Adrenal gland (tissue), 12 donors: ENCODE results near the gene TRAPPC6A. TPM values are rescaled to one million over a fixed set of nuclear protein-coding genes. Genes with fewer than 3 reads are reported as not detected.
A peak's percentile ranks its signal among the peaks of the same experiment; 100 is the strongest.

Experiments
- DNase-seq, 7 donors: peaks; one replicate each; pipeline ENCODE4 v3.0.0-alpha.2; 2019 to 2020
- H3K27ac ChIP-seq, 5 donors: fragments of 200-600 bp; sonication (generic) in 4 of 5; 1 replicate in 3 of 5; 2 replicates in 2 of 5; pipeline versions ENCODE4 v1.5.1 to v1.8.0; 2016 to 2020; ENCODE audit warnings: mild to moderate bottlenecking in 1 of 5
- H3K27me3 ChIP-seq: fragments of 200-600 bp; 2 replicates; pipeline ENCODE4 v1.8.0; 2021
- H3K36me3 ChIP-seq, 2 donors: fragments of 200-600 bp; replicated peaks in 1 of 2; 1 replicate in 1 of 2; 2 replicates in 1 of 2; pipeline versions ENCODE4 v1.5.1 to v1.8.0; 2018 to 2022
- H3K4me1 ChIP-seq, 2 donors: fragments of 200-600 bp; replicated peaks in 1 of 2; 1 replicate in 1 of 2; 2 replicates in 1 of 2; pipeline versions ENCODE4 v1.5.1 to v1.8.0; 2018 to 2021
- H3K4me3 ChIP-seq, 4 donors: fragments of 200-600 bp; sonication (generic) in 3 of 4; one replicate each; pipeline ENCODE4 v1.5.1; 2016 to 2018
- H3K9me3 ChIP-seq, 3 donors: fragments of 200-600 bp; sonication (generic) in 1 of 3; replicated peaks in 1 of 3; 1 replicate in 2 of 3; 2 replicates in 1 of 3; pipeline versions ENCODE4 v1.5.1 to v1.8.0; 2016 to 2021
- POLR2A ChIP-seq, 2 donors: fragments of 450-650 bp; IDR thresholded peaks; one replicate each; pipeline ENCODE4 v1.6.1; 2017; ENCODE audit warnings: antibody characterized with exemption in 2 of 2, mild to moderate bottlenecking in 2 of 2, moderate library complexity in 1 of 2
- WGBS, 4 donors: extraction: QIAGEN DNeasy Blood & Tissue Kit in 2 of 4; methylation state at CpG; one replicate each; pipeline versions ENCODE4 v1.1.5 to v1.1.7; 2013 to 2017; 5-methylcytosine and 5-hydroxymethylcytosine counted together
- intact Hi-C, 2 donors: fragments of 100-400 bp; cut with DNase I; formaldehyde crosslinking; loops; one replicate each; pipeline versions ENCODE4 v1.14.1 to v1.15.0; 2022 to 2023
- polyA plus RNA-seq, 3 donors: library from polyadenylated mRNA; stranded (reverse); fragments of 200-250 nt in 2 of 3; fragments of 350-450 nt in 1 of 3; fragmentation: Illumina TruSeq in 1 of 3; extraction: RNeasy Lipid Tissue Mini Kit (QIAGEN cat#74804) in 1 of 3; gene quantifications; one replicate each; pipeline ENCODE4 v1.2.3, GENCODE V29; 2013 to 2014
- total RNA-seq, 9 donors: library from RNA; depleted of rRNA in 4 of 9; stranded (reverse); fragments of >200 nt in 4 of 9; fragments of 120-200 nt in 1 of 9; fragmentation: NEBNext Ultra II Directional in 1 of 9; extraction: Animal tissue kit (Norgen Biotek cat#: 25700) in 1 of 9; gene quantifications; one replicate each; pipeline versions ENCODE4 v1.1.0 to v1.2.4, GENCODE V29; 2013 to 2023
- TF ChIP-seq, protein P1 (sequence below), 6 experiments: fragments of 450-650 bp in 4 of 6; fragments of 200-600 bp in 2 of 6; sonication (generic) in 1 of 6; IDR thresholded peaks; 1 replicate in 5 of 6; 2 replicates in 1 of 6; pipeline versions ENCODE4 v1.5.1 to v1.8.0; 2016 to 2021; ENCODE audit warnings: antibody characterized with exemption in 6 of 6, mild to moderate bottlenecking in 2 of 6, moderate library complexity in 1 of 6
- donor health status: healthy with polysubstance abuse.
- donor health status: Bipolar disorder and iron deficiency.
- donor health status: DM: yes; HTN: yes; CAD: no.
- donor health status: DM: no; HTN: no; CAD: no.
- donor health status: DM: no; HTN: no; CAD: no.
- donor health status: DM: yes; HTN: yes; CAD: no.

TRAPPC6A gene
- total and polyA plus RNA-seq, 12 donors, result 5.1 to 71.4 (median 35.5) TPM

DNA sequence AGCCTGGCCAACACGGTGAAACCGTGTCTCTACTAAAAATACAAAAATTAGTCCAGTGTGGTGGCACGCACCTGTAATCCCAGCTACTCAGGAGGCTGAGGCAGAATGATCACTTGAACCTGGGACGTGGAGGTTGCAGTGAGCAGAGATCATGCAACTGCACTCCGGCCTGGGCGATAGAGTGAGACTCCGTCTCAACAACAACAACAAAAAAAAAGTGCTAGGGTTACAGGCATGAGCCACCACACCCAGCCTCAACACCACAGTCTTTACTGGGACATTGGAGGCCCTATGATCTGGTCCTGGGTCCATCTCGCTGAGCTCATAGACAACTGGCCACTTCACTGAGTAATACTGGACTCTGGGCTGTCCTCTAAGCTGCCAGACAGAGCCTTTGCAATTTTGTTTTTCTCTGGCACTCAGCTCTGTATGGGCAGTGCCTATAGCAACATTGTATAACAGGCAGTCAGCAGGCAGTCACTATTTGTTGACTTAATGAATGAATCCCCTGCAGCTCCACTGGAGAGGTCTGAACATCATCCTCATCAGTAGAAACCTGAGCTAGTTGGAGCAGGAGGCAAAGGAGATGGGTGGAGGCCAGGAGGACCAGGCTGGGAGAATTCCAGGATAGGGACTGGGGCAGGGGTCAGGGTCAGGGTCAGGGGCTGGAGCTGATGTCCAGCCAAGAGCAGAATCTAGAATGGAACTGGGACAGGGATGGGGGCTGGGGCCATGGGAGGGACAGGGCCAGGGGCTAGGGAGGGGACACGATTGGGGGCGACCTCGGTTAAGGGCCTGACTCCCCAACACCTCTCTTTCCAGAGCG, 8.7 kb upstream of the TRAPPC6A start:
- WGBS, 4 donors, result 86 to 88% (median 88%) methylated on average over 9 to 12 of the region's 12 CpGs
- no peak for DNase-seq
- Histone ChIP-seq H3K36me3 (no peaks in the 10 kb centered on the region), H3K4me3 (no peak overlapping the region), H3K9me3 (no peaks in the 10 kb centered on the region), H3K27me3 (no peaks in the 10 kb centered on the region), H3K27ac (no peak overlapping the region), H3K4me1 (no peaks in the 10 kb centered on the region)
- TF ChIP-seq, protein P1, sequence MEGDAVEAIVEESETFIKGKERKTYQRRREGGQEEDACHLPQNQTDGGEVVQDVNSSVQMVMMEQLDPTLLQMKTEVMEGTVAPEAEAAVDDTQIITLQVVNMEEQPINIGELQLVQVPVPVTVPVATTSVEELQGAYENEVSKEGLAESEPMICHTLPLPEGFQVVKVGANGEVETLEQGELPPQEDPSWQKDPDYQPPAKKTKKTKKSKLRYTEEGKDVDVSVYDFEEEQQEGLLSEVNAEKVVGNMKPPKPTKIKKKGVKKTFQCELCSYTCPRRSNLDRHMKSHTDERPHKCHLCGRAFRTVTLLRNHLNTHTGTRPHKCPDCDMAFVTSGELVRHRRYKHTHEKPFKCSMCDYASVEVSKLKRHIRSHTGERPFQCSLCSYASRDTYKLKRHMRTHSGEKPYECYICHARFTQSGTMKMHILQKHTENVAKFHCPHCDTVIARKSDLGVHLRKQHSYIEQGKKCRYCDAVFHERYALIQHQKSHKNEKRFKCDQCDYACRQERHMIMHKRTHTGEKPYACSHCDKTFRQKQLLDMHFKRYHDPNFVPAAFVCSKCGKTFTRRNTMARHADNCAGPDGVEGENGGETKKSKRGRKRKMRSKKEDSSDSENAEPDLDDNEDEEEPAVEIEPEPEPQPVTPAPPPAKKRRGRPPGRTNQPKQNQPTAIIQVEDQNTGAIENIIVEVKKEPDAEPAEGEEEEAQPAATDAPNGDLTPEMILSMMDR (IDR thresholded peaks at IDR 0.05), result no peak
- no peak for TF ChIP-seq POLR2A (IDR thresholded peaks at IDR 0.05)
- intact Hi-C loops, result no loop called here

- intact Hi-C loops, result no loop called here
- TF ChIP-seq, protein P1 (IDR thresholded peaks at IDR 0.05), result no peak
- TF ChIP-seq POLR2A (IDR thresholded peaks at IDR 0.05), result no peak
- peaks cover 12 to 25% of the 10 kb centered on the region in 2 donors for H3K4me1 ChIP-seq
- WGBS, 4 donors, result 91 to 100% (median 94%) methylated on average over 5 of the region's 5 CpGs
- no peaks in the 10 kb centered on the region for H3K36me3 ChIP-seq
- no peaks in the 10 kb centered on the region for H3K9me3 ChIP-seq
- no peaks in the 10 kb centered on the region for H3K27me3 ChIP-seq
- DNase-seq, result no peak
- no peak overlapping the region for H3K4me3 ChIP-seq
- H3K27ac ChIP-seq, result no peak overlapping the region
Observed at GRCh38 chr19:45184115-45184514, 6.1 kb upstream of the TRAPPC6A start.

GRCh38 chr19:45182758-45183157, 4.7 kb upstream of the TRAPPC6A start:
- H3K4me1 ChIP-seq, result peaks cover 12 to 26% of the 10 kb centered on the region in 2 donors
- no peak for DNase-seq
- H3K27ac ChIP-seq, result no peak overlapping the region
- intact Hi-C loops, result no loop called here
- H3K9me3 ChIP-seq, result no peaks in the 10 kb centered on the region
- TF ChIP-seq, protein P1 (IDR thresholded peaks at IDR 0.05), result no peak
- TF ChIP-seq POLR2A (IDR thresholded peaks at IDR 0.05), result no peak
- H3K4me3 ChIP-seq, result no peak overlapping the region
- no peaks in the 10 kb centered on the region for H3K27me3 ChIP-seq
- H3K36me3 ChIP-seq, result no peaks in the 10 kb centered on the region
- 78 to 84% (median 83%) methylated on average over 4 of the region's 4 CpGs for WGBS, 4 donors

DNA sequence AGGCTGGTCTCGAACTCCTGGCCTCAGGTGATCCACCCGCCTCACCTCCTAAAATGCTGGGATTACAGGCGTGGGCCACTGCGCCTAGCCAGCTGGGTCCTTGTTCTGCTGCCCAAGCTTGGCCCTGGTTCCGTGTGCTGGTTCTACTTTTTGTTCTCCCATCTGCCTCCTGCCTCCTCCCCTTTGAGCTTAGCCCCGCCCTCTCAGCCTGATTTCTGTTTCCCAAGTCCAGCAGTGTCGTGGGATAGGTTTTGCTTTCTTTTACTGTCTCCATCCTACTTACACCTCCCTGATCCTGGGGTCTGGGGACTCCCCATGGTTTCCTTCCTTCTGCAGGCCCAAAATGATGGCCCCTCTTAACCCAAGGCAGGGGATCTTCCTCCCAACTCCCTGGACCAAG, 2.9 kb upstream of the TRAPPC6A start:
- no peaks in the 10 kb centered on the region for H3K36me3 ChIP-seq
- peak in 1 of 7 donors; percentile 16 for DNase-seq
- TF ChIP-seq, protein P1 (IDR thresholded peaks at IDR 0.05), result no peak
- no peak for TF ChIP-seq POLR2A (IDR thresholded peaks at IDR 0.05)
- no peaks in the 10 kb centered on the region for H3K27me3 ChIP-seq
- no peak overlapping the region for H3K4me3 ChIP-seq
- WGBS, 4 donors, result 75 to 77% (median 76%) methylated on average over 7 of the region's 7 CpGs
- intact Hi-C loops, result no loop called here
- peaks cover 19 to 32% of the 10 kb centered on the region in 2 donors for H3K4me1 ChIP-seq
- no peaks in the 10 kb centered on the region for H3K9me3 ChIP-seq
- no peak overlapping the region for H3K27ac ChIP-seq
